Activated naive CD8-positive, alpha-beta T cell treated with anti-CD3 and anti-CD28 coated beads for 36 hours (primary cell): Measurements from ENCODE around the gene CHSY3. TPM values are rescaled to one million over a fixed set of nuclear protein-coding genes. Genes with fewer than 3 reads are reported as not detected.

Experiments used
- DNase-seq: peaks from one replicate; pipeline ENCODE4 v3.0.0; 2021
- H3K27ac Mint-ChIP-seq: one replicate; pipeline ENCODE4 v1.8.0; 2022; ENCODE audit warnings: mild to moderate bottlenecking, moderate library complexity, mixed read lengths
- H3K27me3 Mint-ChIP-seq: one replicate; pipeline ENCODE4 v1.8.0; 2022; ENCODE audit warnings: mild to moderate bottlenecking, mixed read lengths
- H3K36me3 Mint-ChIP-seq: one replicate; pipeline ENCODE4 v1.8.0; 2021; ENCODE audit warnings: mild to moderate bottlenecking, mixed read lengths
- H3K4me1 Mint-ChIP-seq: one replicate; pipeline ENCODE4 v1.8.0; 2021; ENCODE audit warnings: mixed read lengths
- H3K4me3 Mint-ChIP-seq: one replicate; pipeline ENCODE4 v1.8.0; 2022; ENCODE audit warnings: mild to moderate bottlenecking, moderate library complexity, mixed read lengths
- H3K9me3 Mint-ChIP-seq: one replicate; pipeline ENCODE4 v1.8.0; 2022; ENCODE audit warnings: mixed read lengths
- total RNA-seq, 2 experiments: library from RNA; stranded (reverse); gene quantifications; one replicate each; pipeline ENCODE4 v1.2.3, GENCODE V29; 2021

Gene CHSY3
- total RNA-seq, 2 experiments from 2014 or later = not detected

DNA sequence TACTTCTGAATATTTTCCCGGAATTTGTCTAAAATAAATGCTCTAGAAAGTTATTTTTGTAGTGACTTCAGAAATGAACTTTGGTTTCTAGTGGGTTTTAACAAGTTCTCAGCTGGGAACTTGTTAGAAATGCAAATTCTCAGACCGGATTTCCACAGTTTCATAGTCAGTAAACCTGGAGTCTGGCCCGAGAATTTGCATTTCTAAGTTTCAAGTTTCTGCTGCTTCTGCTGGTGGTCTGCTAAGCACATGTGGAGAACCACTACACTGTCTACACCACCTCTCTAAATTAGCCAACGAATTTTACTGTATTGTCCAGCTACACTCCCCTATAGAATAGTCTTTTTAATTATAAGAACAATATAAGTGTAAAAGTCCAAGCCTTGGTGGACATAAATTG, 208.0 kb downstream of the CHSY3 start:
- no peak for DNase-seq
- Mint-ChIP-seq H3K9me3 (no peaks in the 10 kb centered on the region), H3K4me3 (no peak overlapping the region), H3K27ac (no peak overlapping the region), H3K4me1 (no peaks in the 10 kb centered on the region), H3K27me3 (peaks cover 6% of the 10 kb centered on the region), H3K36me3 (no peaks in the 10 kb centered on the region)

GRCh38 chr5:130115686-130116085, 211.4 kb downstream of the CHSY3 start:
- no peaks in the 10 kb centered on the region for H3K36me3 Mint-ChIP-seq
- no peaks in the 10 kb centered on the region for H3K4me1 Mint-ChIP-seq
- no peak overlapping the region for H3K27ac Mint-ChIP-seq

DNA sequence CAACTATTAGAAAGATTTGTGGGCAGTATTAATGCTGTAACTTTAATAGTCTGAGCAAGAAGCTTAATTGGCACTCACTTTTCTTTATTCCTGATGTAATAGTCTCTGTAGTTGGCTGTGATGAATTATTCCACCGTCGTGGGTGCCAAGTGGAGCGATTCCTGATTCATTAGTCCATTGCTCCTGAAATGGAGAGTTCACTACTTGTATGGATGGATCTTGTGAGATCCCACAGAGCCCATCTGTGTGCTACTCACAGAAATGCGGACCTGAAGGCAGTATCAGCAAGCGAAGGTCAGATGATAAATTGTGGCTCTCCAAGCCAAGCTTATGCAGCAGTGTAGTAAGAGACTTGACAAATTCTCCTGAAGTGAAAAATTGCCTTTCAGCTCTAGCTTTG, 212.2 kb downstream of the CHSY3 start:
- Mint-ChIP-seq H3K4me3 (no peak overlapping the region), H3K36me3 (no peaks in the 10 kb centered on the region), H3K4me1 (no peaks in the 10 kb centered on the region), H3K27ac (no peak overlapping the region), H3K9me3 (no peaks in the 10 kb centered on the region), H3K27me3 (peaks cover 11% of the 10 kb centered on the region)
- DNase-seq = no peak

More at GRCh38 chr5:130115686-130116085, 211.4 kb downstream of the CHSY3 start:
- H3K9me3 Mint-ChIP-seq = no peaks in the 10 kb centered on the region
- no peak for DNase-seq
- H3K27me3 Mint-ChIP-seq = peaks cover 6% of the 10 kb centered on the region
- H3K4me3 Mint-ChIP-seq = no peak overlapping the region

DNA sequence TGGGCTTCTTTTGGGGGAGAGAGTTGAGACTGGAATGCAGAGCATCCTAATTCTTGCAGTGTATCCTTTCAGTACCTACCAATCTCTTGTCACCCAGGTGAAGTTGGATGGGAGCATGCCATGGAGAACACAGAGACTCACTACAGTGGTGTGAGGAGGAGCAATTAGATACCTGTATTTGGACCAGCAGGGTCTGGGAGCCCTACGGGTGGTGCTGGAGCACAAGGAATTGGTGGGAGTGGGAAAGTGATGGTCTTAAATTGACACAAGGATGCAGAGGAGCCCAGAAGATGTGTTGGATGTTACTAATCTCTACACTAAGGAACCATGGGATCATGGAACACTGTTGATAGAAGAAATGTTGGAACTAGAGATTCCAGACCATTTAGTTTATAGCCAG, 212.7 kb downstream of the CHSY3 start:
- DNase-seq = no peak
- Mint-ChIP-seq H3K27me3 (peaks cover 11% of the 10 kb centered on the region), H3K4me3 (no peak overlapping the region), H3K4me1 (no peaks in the 10 kb centered on the region), H3K27ac (no peak overlapping the region), H3K9me3 (no peaks in the 10 kb centered on the region), H3K36me3 (no peaks in the 10 kb centered on the region)

GRCh38 chr5:130126746-130127145, 222.5 kb downstream of the CHSY3 start:
- Mint-ChIP-seq H3K36me3 (no peaks in the 10 kb centered on the region), H3K4me1 (no peaks in the 10 kb centered on the region), H3K4me3 (no peak overlapping the region), H3K27me3 (peaks cover 5% of the 10 kb centered on the region), H3K9me3 (no peaks in the 10 kb centered on the region), H3K27ac (no peak overlapping the region)
- DNase-seq = no peak

DNA sequence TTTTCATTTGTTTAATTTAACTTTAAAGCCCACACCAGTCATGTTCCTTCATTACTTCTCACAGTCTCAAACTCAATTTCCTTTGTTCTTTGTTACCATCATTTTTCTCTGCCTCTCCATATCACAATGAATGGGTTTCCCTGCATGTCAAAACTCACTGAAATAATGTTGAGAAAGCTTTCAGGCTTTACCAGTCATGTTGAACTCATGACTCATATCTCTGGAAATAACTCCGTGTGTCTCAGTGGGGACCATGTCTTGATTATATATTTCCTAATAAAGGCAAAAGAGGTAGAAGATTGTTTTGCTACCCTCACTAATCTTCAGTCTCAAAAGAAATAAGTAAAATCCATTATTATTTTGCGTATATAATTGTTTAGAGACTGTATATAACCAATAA, 231.2 kb downstream of the CHSY3 start:
- H3K4me3 Mint-ChIP-seq = no peak overlapping the region
- peaks cover 9% of the 10 kb centered on the region for H3K27me3 Mint-ChIP-seq
- no peak overlapping the region for H3K27ac Mint-ChIP-seq
- no peaks in the 10 kb centered on the region for H3K36me3 Mint-ChIP-seq
- no peaks in the 10 kb centered on the region for H3K4me1 Mint-ChIP-seq
- no peak for DNase-seq
- no peaks in the 10 kb centered on the region for H3K9me3 Mint-ChIP-seq

GRCh38 chr5:130136300-130136699, 232.0 kb downstream of the CHSY3 start:
- Mint-ChIP-seq H3K4me1 (no peaks in the 10 kb centered on the region), H3K27ac (no peak overlapping the region)

GRCh38 chr5:130137681-130138080, 233.4 kb downstream of the CHSY3 start:
- Mint-ChIP-seq H3K27me3 (peaks cover 9% of the 10 kb centered on the region), H3K27ac (no peak overlapping the region), H3K36me3 (no peaks in the 10 kb centered on the region), H3K4me1 (no peaks in the 10 kb centered on the region), H3K4me3 (no peak overlapping the region), H3K9me3 (no peaks in the 10 kb centered on the region)
- no peak for DNase-seq

More at GRCh38 chr5:130136300-130136699, 232.0 kb downstream of the CHSY3 start:
- H3K9me3 Mint-ChIP-seq = no peaks in the 10 kb centered on the region
- H3K4me3 Mint-ChIP-seq = no peak overlapping the region
- H3K36me3 Mint-ChIP-seq = no peaks in the 10 kb centered on the region
- peaks cover 9% of the 10 kb centered on the region for H3K27me3 Mint-ChIP-seq
- DNase-seq = no peak

DNA sequence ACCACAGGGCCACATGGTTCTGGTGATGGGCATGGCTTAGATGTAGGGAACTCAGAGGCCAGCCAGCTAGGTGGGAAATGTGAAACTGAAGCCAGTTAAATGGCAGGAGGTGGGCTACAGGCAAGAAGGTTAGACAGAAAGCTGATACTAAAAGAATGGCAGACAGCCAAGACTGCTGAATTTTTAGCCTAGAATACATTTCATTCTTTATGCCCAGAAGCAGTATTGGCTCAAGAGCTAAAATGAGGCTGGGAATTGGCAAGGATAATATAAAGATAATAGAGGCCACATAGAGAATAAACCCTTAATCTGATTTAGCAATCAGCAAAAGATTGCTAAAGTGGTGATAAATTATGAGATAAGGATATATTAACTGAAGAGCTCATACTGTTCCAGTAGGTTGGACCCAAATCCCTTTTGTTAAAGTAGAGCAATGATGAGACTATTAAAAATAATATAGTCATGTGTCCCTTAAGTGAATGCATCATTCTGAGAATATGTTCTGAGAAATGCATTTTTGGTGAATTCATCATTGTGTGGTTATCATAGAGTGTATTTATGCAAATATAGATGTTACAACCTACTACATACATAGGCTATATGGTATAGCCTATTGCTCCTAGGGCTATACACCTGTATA, 234.3 kb downstream of the CHSY3 start:
- H3K4me3 Mint-ChIP-seq = no peak overlapping the region
- H3K27me3 Mint-ChIP-seq = peaks cover 9% of the 10 kb centered on the region
- H3K36me3 Mint-ChIP-seq = no peaks in the 10 kb centered on the region
- no peaks in the 10 kb centered on the region for H3K4me1 Mint-ChIP-seq
- no peak for DNase-seq
- H3K9me3 Mint-ChIP-seq = no peaks in the 10 kb centered on the region
- no peak overlapping the region for H3K27ac Mint-ChIP-seq

- no peaks in the 10 kb centered on the region for H3K4me1 Mint-ChIP-seq
- H3K36me3 Mint-ChIP-seq = no peaks in the 10 kb centered on the region
- no peaks in the 10 kb centered on the region for H3K9me3 Mint-ChIP-seq
- peak; percentile 2 for DNase-seq
- H3K27ac Mint-ChIP-seq = no peak overlapping the region
- H3K4me3 Mint-ChIP-seq = no peak overlapping the region
- H3K27me3 Mint-ChIP-seq = peaks cover 5% of the 10 kb centered on the region
Observed at GRCh38 chr5:130141659-130142320, 237.5 kb downstream of the CHSY3 start.

DNA sequence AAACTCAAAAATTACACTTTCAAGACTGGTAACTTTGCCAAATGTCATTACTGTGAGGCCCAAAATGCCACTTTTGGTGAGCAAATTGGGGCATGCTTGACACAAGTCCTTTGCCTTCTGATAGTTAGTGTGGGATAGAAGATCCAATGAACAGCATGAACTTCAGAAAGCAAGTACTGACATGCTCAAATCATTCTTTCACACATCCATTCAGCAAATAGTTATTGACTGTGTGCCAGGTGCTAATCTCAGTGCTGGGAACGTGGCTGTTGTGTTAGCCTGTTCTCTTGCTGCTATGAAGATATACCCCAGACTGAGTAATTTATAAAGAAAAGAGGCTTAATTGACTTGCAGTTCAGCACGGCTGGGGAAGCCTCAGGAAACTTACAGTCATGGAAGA, 247.0 kb downstream of the CHSY3 start:
- Mint-ChIP-seq H3K4me1 (no peaks in the 10 kb centered on the region), H3K4me3 (no peak overlapping the region), H3K9me3 (no peaks in the 10 kb centered on the region), H3K27ac (no peak overlapping the region), H3K36me3 (no peaks in the 10 kb centered on the region), H3K27me3 (peaks cover 8% of the 10 kb centered on the region)
- no peak for DNase-seq

DNA sequence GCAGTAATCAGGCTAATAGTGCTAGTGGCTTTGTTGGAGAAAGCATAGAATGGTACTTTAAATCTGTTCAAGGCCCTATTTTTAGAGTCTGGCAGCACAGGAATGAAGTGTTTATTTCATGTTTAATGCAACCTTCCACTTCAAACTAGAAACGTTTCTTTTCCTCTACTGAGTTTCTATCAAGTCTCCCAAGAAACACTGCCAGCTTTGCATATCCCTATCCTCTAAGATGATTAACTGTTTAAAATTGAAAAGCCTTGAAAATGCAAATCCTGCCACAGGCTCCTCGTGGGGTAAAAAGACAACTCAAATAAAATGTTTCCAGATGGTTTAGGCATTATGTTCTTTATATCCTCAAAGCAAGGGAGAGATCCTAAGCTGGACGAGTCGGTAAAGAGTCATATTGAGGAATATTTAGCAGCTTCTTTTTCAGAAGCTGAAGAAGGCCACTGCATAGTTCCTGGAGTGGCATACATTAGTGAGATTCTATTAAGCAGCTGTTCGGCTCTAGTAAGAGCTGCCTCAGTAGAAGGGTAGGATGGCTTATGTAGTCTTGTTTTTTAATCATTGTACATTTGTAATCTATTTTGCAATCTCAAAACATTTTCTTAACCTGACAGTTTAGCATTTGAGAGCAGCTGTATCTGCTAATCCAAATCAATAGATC, 251.2 kb downstream of the CHSY3 start:
- Mint-ChIP-seq H3K27ac (no peak overlapping the region), H3K4me1 (no peaks in the 10 kb centered on the region), H3K36me3 (no peaks in the 10 kb centered on the region), H3K4me3 (no peak overlapping the region), H3K9me3 (no peaks in the 10 kb centered on the region), H3K27me3 (peaks cover 8% of the 10 kb centered on the region)
- no peak for DNase-seq

DNA sequence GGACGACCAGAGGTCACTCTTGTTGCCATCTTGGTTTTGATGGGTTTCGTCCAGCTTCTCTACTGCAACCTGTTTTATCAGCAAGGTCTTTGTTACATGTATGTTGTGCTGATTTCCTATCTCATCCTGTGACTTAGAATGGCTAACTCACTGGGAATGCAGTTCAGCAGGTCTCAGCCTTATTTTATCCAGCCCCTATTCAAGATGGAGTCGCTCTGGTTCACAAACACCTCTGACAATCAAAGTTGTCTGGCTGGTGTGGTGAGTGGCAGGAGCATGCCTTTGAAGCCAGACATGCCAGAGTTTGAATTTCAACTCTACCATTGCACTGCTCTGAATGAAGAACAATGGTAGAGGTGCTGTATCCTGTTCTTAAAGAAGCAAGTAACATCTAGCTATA, 253.8 kb downstream of the CHSY3 start:
- H3K27ac Mint-ChIP-seq = no peak overlapping the region
- no peak overlapping the region for H3K4me3 Mint-ChIP-seq
- H3K9me3 Mint-ChIP-seq = no peaks in the 10 kb centered on the region
- H3K36me3 Mint-ChIP-seq = no peaks in the 10 kb centered on the region
- no peak for DNase-seq
- peaks cover 8% of the 10 kb centered on the region for H3K27me3 Mint-ChIP-seq
- H3K4me1 Mint-ChIP-seq = no peaks in the 10 kb centered on the region

DNA sequence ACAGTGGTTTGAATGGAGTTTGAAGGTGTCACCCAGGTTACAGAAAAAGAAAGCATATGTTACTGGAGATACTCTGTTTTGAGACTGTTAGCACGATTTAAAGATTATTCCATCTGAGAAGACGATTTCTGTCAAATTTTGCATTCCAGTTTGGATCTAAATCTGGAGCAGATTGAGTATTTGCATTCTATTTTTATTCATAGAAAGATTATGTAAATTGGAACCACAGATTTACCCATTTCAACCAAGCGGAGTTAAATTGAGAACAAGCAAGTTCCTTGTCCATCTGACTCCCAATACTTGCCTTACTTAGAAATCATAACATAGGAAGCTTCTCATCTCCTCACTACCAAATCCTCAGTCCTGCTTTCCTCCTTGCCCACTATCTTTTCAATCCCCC, 255.7 kb downstream of the CHSY3 start:
- H3K36me3 Mint-ChIP-seq = no peaks in the 10 kb centered on the region
- no peak overlapping the region for H3K27ac Mint-ChIP-seq
- peaks cover 4% of the 10 kb centered on the region for H3K27me3 Mint-ChIP-seq
- DNase-seq = no peak
- H3K9me3 Mint-ChIP-seq = no peaks in the 10 kb centered on the region
- no peak overlapping the region for H3K4me3 Mint-ChIP-seq
- H3K4me1 Mint-ChIP-seq = no peaks in the 10 kb centered on the region

GRCh38 chr5:130164966-130165365, 260.7 kb downstream of the CHSY3 start:
- Mint-ChIP-seq H3K27me3 (peaks cover 4% of the 10 kb centered on the region), H3K4me1 (no peaks in the 10 kb centered on the region), H3K9me3 (no peaks in the 10 kb centered on the region), H3K27ac (no peak overlapping the region), H3K36me3 (no peaks in the 10 kb centered on the region), H3K4me3 (no peak overlapping the region)
- DNase-seq = no peak
